Right lung (tissue), 5 donors: ENCODE data around the gene CNTNAP5. TPM values are rescaled to one million over a fixed set of nuclear protein-coding genes. Genes with fewer than 3 reads are reported as not detected.

Experiments
- DNase-seq, 2 donors: peaks; one replicate each; pipeline ENCODE4 v3.0.0-alpha.2; 2013
- polyA plus RNA-seq, 5 donors: library from polyadenylated mRNA; unstranded; fragments of 120-200 nt; gene quantifications; one replicate each; pipeline versions ENCODE4 v1.2.1 to v1.2.3, GENCODE V29; 2013; ENCODE audit warnings: inconsistent platforms in 1 of 5, low replicate concordance in 1 of 5; ENCODE audit not compliant: insufficient read length in 5 of 5, insufficient read depth in 1 of 5

CNTNAP5 gene
- polyA plus RNA-seq, 5 donors: 0.01 to 0.12 TPM; not detected in 3

- DNase-seq: no peak
These were observed 785.0 kb downstream of the CNTNAP5 start for GRCh38 chr2:124810132-124810531.

GRCh38 chr2:124814968-124815745 is 790.1 kb downstream of the CNTNAP5 start:
- no peak for DNase-seq

GRCh38 chr2:124816007-124816406 is 790.9 kb downstream of the CNTNAP5 start:
- DNase-seq: no peak

- DNase-seq: no peak
These were observed 797.4 kb downstream of the CNTNAP5 start for GRCh38 chr2:124822516-124822915.

- no peak for DNase-seq
These were observed 799.4 kb downstream of the CNTNAP5 start for GRCh38 chr2:124824441-124824840.

GRCh38 chr2:124832521-124832920 is 807.4 kb downstream of the CNTNAP5 start:
- DNase-seq: no peak

GRCh38 chr2:124834331-124834730 is 809.2 kb downstream of the CNTNAP5 start:
- DNase-seq: peak in 1 of 2 donors; percentile 5

- peak in 1 of 2 donors; percentile 17 for DNase-seq
These were observed 810.2 kb downstream of the CNTNAP5 start for GRCh38 chr2:124835331-124835730.

GRCh38 chr2:124836416-124836815 is 811.3 kb downstream of the CNTNAP5 start:
- peak in 1 of 2 donors; percentile 27 for DNase-seq

GRCh38 chr2:124837496-124837895 is 812.4 kb downstream of the CNTNAP5 start:
- peak; percentile 56 to 63 for DNase-seq

GRCh38 chr2:124838406-124838805 is 813.3 kb downstream of the CNTNAP5 start:
- peak; percentile 85 to 87 for DNase-seq

GRCh38 chr2:124867247-124867646 is 842.2 kb downstream of the CNTNAP5 start:
- no peak for DNase-seq

- DNase-seq: peak in 1 of 2 donors; percentile 6
These were observed 849.1 kb downstream of the CNTNAP5 start for GRCh38 chr2:124874219-124874618.

GRCh38 chr2:124874676-124875075 is 849.6 kb downstream of the CNTNAP5 start:
- no peak for DNase-seq

GRCh38 chr2:124875627-124876244 is 850.6 kb downstream of the CNTNAP5 start:
- no peak for DNase-seq

GRCh38 chr2:124877141-124877577 is 852.1 kb downstream of the CNTNAP5 start:
- DNase-seq: no peak

GRCh38 chr2:124879640-124880039 is 854.6 kb downstream of the CNTNAP5 start:
- DNase-seq: no peak

GRCh38 chr2:124880995-124881394 is 855.9 kb downstream of the CNTNAP5 start:
- no peak for DNase-seq

GRCh38 chr2:124882423-124882822 is 857.3 kb downstream of the CNTNAP5 start:
- no peak for DNase-seq

- DNase-seq: no peak
These were observed 858.5 kb downstream of the CNTNAP5 start for GRCh38 chr2:124883595-124883994.

- no peak for DNase-seq
These were observed 859.2 kb downstream of the CNTNAP5 start for GRCh38 chr2:124884315-124884714.

GRCh38 chr2:124886216-124886615 is 861.1 kb downstream of the CNTNAP5 start:
- peak; percentile 34 to 38 for DNase-seq

- no peak for DNase-seq
These were observed 862.4 kb downstream of the CNTNAP5 start for GRCh38 chr2:124887466-124887865.
